Measurements from ENCODE around the gene ABCF3.

DNA sequence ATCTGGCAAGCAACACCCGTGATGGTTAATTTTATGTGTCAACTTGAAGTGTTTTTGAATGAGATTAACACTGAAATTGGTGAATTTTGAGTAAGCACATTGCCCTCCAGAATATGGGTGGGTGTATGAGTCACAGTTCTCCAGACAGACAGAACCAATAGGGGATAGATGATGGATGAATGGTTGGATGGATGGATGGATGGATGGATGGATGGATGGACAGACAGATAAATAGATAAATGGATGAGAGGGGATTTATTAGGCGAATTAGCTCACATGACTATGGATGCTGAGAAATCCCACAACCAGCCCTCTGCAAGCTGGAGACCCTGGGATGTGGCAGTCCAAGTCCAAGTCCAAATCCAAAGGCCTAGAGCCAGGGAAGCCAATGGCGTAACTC lies 37.9 kb downstream of the ABCF3 start:
- no peak for TF ChIP-seq POLR2A (IDR thresholded peaks at IDR 0.05)
- TF ChIP-seq, protein P1, sequence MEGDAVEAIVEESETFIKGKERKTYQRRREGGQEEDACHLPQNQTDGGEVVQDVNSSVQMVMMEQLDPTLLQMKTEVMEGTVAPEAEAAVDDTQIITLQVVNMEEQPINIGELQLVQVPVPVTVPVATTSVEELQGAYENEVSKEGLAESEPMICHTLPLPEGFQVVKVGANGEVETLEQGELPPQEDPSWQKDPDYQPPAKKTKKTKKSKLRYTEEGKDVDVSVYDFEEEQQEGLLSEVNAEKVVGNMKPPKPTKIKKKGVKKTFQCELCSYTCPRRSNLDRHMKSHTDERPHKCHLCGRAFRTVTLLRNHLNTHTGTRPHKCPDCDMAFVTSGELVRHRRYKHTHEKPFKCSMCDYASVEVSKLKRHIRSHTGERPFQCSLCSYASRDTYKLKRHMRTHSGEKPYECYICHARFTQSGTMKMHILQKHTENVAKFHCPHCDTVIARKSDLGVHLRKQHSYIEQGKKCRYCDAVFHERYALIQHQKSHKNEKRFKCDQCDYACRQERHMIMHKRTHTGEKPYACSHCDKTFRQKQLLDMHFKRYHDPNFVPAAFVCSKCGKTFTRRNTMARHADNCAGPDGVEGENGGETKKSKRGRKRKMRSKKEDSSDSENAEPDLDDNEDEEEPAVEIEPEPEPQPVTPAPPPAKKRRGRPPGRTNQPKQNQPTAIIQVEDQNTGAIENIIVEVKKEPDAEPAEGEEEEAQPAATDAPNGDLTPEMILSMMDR (IDR thresholded peaks at IDR 0.05): no peak

Measured in prostate gland (tissue), 2 donors.